Measurements from ENCODE around the gene STK11.
A peak's percentile ranks its signal among the peaks of the same experiment; 100 is the strongest.

Gene STK11

DNA sequence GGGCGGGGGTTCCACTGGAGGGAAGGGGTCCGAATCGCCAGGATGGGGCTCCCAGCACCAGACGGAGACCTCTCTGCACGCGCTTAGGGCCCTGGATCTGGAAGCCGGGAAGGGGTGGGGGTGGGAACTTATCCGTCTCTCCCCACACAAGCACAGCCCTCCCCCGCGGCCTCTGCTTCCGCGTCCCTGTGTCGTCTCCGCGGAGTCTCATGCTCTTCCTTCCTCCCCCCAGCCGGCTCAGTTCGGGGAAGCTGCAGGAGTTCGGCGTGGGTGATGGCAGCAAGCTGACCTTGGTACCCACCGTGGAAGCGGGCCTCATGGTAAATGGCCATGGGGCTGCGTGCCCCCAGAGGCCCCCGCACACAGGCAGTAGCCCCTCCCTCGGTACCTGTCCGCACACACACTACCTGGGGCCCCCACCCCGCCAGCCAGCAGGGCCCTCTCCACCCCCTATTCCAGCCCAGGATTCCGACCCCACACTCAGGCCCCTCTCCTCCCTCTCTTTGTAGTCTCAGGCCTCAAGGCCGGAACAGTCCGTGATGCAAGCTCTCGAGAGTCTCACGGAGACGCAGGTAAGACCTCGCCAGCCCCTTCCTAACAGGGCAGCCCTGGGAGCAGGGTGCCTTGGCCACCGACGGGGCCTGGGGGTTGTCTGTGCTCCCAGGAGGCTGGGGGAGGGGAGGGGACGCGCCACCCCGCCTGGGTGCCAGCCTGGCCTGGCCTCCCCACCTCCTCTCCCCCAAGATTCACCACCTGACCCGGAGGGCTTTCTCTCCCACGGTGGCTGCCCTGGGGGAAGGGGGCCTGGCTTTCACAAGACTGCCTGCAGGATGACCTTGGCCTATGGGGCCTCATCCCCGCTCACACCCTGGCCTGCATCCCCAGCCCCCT lies 46.0 kb downstream of the STK11 start:
- peak; percentile 77 for DNase-seq

DNA sequence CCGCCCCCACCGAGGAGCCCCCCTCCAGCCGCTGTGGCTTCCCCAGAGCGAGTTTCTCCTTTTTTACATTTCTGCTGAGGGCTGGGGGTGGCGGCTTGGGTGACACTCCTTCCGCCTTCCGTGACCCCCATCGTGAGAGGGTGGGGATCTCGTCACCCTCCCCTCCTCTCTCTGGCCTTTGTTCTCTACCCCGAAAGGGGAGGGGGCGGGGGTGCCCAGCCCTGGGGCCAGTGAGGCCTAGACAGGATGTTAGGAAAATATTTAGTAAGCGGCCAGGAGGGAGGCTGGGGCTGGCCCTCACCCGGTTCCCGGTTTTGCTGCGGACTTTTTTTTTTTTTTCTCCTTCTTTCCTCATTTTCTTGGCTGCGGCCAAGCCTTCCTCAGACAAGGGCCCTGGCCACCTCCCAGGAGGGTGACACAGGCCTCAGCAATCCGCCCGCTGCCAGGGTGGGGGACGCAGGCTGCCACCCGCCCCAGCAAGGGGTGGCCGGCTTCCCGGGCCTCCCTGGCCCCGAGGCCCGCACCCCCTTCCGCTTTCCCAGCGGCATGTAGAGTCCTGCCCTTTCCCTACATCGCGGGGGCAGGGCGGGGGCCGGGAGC lies 46.7 kb downstream of the STK11 start:
- DNase-seq = peak; percentile 85

DNA sequence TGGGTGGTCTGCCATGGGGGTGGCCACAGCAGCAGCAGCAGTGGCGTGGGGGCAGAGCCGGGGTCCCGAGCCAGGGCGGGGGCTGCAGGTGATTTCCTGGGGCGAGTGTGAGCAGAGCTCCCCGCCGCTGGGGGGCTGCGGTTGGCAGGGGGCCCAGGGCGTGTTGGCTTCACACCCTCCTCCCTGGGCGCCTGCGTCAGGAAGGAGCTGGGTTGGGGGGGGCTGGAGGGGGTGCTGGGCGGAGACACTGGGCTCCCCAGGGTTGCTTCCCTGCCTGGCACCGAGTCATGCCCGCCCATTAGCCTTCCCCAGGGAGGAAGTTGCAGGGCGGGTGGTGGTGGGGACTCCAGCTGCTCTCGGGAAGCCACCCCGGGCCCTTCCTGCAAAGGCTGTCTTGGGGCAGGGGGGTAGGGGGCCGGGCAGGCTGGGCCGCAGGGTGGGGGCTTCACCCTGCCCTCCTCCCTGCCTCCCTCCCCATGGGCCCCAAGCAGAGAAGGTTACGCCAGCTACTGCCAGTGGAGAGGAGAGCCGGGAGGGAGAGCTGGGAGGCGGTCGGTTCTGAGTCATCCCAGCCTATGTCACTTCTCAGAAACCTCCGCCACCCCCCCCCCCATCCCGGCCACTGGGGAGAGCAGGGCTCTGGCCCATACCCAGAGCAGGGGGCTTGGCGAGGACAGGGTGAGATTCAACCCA lies 47.4 kb downstream of the STK11 start:
- peak; percentile 87 for DNase-seq

DNA sequence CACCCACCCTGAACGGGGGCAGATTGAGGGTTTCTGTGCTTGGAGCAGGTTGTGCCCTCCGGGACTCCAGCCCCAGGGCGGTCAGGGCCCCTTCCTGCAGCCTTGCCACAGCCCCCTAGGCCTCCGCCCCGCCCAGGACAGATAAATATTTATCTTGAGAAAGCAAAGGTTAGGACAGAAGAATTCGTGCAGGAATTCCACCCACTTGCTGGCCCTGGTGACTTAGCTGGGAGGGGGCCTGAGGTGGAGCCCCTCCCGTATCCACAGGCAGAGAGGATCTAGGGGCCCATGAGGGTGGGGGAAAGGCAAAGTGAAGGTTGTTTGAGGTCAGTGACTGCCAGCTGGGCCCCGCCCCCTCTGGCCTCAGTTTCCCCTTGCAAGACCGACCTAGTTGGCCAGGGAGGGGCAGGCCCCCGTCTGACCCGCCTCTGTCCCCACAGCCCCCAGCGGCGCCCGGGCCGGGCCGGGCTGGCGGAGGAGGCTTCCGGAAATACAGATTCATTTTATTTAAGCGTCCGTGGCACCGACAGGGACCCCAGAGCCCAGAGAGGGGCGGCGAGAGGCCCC lies 48.0 kb downstream of the STK11 start:
- no peak for DNase-seq

DNA sequence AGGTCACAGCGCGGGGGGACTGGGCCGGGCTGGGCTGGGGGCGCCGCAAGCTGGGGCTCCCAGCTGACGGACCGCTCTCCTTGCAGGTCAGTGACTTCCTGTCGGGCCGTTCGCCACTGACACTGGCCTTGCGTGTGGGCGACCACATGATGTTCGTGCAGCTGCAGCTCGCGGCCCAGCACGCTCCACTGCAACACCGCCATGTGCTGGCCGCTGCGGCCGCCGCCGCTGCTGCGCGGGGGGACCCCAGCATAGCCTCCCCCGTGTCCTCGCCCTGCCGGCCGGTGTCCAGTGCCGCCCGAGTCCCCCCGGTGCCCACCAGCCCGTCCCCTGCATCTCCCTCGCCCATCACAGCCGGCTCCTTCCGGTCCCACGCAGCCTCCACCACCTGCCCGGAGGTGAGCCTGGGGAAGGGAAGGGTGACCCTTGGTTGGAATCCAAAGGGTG lies 48.5 kb downstream of the STK11 start:
- no peak for DNase-seq

DNA sequence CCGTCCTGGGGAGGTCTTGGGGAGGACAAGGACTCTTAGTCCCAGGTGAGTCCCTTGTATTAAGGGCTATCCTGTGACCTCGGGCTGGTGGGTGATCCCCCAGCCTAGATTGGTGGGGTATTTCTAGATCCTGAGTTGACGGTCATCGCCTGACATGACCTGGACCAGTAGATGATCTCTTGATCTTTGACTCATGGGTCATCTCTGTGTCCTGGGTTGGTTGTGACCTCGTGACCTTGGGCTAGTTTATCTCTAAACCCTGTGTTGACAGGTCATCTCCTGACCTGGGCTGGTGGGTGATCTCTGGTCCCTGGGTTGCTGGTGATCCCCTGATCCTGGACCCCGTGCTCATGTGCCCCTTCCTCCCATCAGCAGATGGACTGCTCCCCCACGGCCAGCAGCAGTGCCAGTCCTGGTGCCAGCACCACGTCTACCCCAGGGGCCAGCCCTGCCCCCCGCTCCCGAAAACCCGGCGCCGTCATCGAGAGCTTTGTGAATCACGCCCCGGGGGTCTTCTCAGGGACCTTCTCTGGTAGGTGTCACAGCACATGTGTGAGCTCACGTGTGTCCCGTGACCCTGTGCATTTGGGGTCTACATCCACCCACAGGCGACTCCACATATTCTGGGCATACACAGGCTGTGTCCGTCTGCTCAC lies 49.1 kb downstream of the STK11 start:
- no peak for DNase-seq

DNA sequence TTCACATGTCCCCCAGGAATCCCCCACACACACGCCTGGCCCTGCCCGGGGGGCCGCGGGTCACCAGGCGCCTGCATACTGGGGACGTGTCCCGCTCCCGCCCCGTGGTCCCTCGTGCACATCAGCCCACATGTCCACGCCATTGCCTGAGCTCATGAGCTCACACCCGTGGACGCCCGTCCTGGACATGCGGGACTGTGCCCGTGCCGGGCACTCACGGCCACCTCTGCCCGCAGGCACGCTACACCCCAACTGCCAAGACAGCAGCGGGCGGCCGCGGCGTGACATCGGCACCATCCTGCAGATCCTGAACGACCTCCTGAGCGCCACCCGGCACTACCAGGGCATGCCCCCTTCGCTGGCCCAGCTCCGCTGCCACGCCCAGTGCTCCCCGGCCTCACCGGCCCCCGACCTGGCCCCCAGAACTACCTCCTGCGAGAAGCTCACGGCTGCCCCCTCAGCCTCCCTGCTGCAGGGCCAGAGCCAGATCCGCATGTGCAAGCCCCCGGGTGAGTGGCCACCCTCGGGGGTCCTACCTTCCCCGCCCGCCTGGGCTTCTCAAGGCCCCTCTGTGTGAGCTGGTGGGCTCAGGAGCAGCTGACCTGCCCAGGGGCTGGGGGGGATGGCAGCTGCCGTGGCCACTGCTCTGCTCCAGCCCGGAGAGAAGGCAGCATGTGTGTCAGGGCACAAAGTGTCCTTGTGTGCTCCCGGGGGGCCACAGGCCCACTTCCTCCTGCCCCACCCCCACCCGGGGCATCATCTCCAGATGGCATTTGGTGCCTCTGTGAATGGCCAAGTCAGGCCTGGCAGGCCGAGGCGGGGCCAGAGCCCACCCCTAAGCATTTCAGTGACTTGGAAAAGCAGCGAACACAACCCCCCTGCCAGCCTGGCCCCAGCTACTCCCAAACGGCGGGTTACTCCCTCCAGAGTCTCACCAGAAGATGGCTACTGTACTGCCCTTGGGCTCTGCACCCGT lies 49.9 kb downstream of the STK11 start:
- DNase-seq = no peak

DNA sequence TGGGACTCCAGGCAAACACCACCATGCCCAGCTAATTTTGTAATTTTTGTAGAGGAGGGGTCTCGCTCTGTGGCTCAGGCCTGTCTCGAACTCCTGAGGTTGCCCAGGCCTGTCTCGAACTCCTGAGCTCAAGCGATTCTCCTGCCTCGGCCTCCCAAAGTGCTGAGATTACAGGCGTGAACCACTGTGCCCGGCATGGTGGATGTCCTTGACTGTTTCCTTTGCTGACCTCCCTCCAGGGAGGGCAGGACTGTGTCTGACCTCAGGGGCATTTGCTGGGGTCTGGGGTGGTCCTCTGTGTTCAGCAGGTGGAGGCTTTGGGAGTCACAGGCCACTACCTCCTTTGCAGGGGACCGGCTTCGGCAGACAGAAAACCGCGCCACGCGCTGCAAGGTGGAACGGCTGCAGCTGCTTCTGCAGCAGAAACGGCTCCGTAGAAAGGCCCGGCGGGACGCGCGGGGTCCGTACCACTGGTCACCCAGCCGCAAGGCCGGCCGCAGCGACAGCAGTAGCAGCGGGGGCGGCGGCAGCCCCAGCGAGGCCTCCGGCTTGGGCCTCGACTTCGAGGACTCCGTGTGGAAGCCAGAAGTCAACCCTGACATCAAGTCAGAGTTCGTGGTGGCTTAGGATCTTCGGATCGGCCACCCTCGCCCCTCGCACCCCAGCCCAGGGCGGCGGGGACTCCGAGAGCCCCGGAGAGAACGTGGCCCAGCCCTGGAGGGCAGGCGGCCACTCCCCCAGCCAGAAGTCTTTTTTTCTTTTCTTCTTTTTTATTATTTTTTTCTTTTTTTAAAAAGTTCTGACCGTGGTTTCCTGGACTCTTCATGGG lies 51.3 kb downstream of the STK11 start:
- DNase-seq = no peak

DNA sequence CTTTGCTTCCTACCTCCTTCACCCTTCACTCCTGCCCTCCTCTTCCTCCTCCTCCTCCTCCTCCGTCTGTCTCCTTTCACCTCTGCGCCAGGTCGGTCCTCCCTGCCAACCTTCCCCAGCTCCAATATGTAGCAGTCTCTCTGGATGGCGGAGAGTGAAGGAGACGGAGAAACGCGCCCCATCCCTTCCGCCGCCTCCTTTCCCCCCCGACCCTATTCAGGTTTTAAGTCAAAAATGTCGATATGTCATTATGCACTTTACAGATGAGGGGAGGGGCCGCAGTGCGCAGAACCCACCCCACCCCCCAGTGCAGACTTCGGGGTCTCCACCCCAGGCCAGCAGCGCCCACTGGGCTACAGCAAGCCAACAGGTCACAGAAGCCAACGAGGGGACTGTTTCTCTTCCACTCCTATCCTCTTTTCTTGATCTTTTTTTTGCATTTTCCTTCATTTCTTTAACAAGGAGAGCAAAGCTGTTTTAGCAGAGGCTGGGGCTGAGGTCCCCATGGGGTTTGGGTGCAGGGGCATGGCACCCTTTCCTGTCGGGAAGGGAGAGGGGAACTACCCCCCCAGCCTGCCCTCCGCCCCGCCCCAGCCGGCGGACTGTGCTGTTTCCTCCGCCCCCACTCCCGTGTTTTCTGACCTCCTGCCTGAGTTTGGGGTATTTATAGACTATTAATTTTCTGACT lies 52.0 kb downstream of the STK11 start:
- DNase-seq = no peak

DNA sequence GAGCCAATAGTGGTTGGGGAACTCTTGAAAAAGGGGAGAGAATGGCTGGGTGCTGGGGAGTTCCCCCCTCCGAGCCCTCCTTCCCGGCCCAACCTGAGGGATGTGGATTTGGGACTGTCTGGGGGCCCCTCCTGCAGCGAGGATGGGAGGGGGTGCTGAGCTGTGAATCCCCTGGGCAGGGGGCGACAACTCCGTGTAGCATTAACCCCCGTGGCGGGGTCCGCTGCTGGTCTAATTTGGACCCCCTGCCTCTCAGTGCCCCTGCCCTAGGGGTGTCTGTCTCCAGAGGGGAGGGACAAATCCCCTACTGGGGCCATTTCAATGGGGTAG lies 52.5 kb downstream of the STK11 start:
- DNase-seq = no peak

DNA sequence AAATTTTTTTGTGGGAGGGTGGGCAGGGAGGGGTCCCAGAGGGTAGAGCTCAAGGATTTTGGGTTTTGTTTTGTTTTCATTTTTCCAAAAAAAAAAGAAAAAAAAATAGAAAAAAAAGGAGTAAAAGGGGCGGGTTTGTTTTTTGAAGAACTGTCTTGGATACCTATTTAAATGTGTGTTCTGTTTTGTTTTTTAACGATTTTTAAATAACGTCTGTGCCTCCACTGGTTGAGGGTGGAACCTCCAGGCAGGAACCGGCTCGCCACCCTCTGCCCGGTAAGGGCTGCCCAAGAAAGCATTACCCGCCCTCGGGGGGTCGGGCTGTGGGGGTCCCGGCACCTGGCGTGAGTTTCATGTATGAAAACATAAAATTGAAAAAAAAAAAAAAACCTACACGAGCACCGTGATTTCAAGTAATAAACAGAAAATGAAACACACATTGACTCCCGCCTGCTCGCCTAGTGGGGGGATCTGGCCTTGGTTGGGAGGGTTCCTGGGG lies 53.2 kb downstream of the STK11 start:
- no peak for DNase-seq

DNA sequence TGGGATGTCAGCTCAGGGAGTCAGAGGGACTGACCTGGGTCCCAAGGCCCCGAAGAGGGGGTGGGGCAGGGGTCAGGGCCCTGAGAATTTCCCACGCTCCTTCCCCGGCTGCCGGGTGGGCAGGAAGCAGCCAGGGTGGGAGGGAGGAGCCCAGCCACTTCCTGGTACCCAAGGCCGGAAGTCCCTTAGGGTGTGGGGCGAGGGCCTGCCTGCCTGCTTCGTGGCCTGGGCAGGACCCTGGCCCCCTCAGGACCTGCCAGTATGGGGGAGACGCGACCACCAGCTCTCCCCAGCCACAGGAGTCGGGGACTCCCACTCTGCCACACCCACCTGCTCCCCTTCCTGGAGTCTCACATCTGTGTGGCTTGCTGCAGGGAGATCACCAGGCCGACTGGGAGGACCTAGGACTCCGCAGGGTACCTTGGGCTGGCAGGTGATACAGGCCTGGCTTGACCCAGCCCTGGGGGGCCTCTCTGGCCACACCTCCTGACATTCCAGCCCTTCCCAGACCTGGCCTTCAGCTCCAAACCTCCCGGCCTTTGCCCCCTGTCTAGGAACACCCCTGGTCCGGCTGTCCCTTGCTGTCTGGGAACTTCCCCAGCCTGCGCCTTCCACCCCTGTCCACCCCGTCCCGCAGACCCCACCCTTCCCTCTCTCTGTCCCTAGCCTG lies 53.8 kb downstream of the STK11 start:
- DNase-seq = no peak

DNA sequence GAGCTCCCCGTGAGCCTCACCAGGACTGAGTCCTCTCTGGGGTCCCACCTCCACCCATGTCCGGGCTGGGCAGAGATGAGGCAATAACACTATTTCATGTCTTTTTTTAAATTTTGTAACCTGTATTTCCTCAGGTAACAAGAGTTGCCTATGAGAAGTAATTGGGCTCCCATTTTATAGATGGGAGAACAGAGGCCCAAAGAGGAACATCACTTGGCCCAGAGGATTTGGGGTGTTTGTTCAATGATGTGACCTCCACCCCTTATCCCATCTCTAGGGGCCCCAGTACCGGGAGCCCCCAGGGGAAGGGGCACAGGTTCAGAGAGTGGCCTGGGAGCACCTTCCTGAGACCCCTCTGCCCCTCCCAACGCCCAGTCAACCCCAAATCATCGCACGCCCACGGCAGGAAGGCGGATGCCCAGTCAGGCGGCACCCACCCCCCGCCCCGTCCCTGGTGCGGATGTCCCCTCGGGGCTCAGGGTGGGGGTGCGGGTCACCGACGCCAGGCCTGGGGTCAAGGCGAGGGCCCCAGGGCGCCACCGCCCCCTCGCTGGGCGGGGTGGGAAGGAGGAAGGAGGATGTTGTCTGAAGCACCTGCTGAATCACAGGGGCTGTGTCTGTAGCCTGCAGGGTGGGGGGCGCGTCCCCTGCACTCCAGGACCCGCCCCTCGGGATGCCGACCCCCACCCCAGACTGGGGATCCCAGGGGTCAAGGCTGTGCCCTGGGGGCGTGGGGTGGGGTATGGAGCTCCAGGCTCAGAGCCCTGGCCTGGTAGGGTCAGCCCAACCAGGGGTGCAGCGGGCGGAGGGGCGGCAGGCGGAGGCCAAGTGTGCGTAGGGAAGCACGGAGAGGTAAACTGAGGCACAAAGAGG lies 54.5 kb downstream of the STK11 start:
- no peak for DNase-seq

DNA sequence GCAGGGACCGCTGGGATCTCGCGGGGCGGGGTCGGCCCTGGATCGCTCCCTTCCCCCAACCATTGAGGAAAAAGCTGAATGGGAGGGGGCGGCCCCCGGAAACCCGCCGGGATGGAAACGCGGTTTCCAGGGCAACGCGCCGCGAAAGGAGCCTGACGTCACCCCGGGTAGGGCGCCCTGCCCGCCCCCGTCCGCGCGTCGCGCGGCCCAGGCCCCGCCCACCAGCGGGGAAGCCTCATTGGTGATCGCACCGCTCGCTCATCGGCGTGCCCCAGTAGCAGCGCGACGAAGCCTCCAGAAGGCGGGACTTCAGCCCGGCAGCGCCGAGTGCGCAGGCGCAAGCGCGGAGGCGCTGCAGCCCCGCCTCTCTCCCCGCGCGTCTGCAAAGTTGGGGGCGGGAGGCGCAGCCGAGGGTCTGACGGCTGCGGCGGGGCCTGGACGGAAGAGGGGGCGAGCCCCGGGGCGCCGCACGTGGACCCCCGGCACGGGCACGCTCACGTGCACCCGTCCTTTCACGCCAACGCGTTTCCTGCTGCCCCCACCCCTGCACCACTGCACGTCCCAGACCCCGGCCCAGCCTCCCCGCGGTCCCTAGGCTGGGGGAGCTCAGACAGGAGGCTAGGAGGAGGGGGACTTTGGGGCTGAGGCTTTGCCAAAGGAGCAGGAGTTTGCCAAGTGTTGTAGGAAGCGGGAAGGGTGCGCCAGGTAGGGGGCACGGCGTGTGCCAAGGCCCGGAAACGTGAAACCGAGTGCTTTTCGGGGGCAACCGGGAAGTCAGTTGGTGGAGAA lies 55.4 kb downstream of the STK11 start:
- peak; percentile 97 for DNase-seq

DNA sequence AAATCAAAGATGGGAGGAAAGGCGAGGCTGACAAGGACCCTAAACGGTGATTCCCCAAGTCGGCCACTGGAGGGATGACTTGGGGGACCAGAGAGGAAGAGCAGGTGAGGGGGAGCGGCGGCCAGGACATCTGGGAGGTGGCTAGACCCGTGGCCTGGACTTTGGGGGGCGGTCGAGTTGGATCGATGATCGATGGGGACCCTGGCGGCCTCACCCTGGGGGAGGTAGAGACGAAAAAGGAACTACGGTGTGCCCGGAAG lies 55.9 kb downstream of the STK11 start:
- no peak for DNase-seq

DNA sequence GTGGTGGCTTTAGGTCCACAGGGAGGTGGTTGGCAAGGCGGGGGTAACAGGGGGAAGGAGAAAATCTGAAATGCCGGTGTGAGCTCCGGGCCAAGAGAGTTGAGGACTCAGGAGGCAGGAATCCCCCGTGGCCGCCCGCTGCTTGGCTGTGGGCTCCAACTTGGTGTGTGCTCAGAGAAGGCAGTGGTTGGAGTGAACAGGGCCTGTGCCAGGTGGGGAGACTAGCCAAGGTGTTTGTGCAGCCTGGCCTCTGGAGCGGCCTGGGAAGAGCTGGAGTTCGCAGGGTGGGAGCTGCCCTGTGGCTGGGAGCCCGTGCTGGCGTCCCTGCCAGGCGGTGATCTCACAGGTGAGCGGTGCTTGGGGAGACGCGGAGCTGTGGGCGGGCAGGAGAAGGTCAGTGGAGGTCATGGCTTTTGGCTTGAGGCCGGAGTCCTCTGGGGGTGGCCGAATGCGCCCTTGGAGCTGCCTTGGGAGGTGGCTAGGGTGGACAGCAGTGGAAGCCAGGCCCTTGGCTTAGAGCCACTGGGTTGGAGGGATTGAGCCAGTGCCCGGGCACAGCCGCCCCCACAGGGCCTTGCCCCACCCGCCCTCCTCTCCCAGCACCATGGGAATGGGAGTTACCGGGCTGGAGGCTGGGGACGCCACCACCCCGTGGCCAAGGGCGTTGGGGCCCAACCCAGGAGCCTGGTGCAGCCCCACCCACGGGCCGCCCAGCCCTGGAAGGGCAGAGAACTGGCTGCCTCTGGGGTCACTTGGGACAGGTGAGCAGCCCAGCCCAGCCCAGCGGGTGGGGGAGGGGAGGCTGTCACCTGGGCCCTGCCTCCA lies 56.4 kb downstream of the STK11 start:
- DNase-seq = no peak

DNA sequence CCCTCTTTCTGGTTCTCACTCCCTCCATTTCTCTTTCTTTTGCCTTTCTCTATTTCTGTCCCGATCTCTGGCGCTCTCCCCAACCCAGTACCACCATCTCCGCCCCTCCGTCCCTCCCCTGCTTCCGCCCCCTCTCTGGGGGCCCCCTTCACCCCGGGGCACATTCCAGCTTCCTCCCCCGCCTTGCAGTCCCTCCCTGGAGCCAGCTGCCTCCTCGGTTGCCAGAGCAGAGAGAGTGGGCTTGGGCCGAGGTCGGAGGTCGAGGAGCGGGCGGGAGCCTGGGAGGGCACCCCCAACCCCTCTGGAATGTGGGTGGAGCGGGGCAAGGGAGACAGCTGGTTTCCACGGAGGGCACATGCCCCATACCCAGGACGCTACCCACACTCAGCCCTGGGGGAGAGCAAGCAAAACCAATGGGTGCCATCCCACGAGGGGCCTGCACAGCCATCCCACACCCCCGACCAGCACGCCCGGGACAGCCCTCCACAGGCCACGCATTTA lies 57.1 kb downstream of the STK11 start:
- DNase-seq = no peak
